ENCODE results near the gene RTF2.
"Not testable (repeated sequence)": the region's sequence is repeated elsewhere in the genome, so short reads cannot be mapped to it uniquely, and the experiment has no call there.

Gene RTF2

DNA sequence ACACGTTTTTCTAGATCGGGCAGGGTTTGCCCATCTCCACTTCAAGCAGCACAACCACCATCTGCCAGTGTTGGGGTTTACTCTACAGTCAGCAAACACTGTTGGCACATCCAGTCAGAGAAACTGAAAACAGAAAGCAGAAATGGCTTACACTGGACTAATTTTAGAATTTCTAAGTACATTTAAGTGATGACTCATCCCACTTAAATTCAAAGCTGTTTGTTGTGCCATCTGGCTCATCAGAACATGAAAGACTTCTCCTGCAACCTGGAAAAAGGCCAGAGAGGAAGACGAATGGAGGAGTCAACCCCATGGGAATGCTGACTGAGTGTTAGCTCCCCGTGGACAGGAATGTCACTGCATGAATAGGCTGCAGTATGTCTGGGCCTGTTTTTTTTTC lies 86.4 kb downstream of the RTF2 start:
- no peak for DNase-seq

DNA sequence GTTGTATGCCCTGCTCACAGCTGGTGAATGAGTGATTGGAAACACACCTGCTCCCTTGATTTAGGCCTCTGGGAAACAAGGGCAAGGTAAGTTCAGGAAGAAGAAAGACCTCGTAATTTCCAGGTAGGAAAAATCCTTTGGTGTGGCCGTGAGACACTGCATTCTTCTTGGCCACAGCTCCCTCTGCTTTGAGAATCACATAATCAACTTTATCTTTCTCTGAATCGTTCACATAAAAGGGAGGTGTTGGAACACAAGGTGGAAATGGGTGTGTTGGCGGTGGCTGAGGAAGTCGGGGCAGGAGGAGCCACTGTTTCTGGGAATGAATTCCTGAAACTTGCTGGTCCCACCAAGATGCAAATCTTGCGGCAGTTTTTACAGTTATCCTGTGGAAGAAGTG lies 90.5 kb downstream of the RTF2 start:
- no peak for DNase-seq

DNA sequence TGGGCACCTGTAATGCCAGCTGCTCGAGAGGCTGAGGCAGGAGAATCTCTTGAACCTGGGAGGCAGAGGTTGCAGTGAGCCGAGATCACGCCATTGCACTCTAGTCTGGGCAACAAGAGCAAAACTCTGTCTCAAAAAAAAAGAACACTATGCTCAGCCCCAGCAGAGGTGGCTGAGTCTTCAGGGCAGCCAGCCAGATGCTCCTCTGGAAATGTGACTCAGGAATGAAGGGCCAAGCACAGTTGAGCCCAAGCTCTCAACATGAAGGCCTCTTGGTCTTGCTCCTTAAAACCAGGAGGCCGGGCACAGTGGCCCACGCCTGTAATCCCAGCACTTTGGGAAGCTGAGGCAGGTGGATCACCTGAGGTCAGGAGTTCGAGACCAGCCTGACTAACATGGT lies 96.1 kb downstream of the RTF2 start:
- not testable (repeated sequence) for DNase-seq

DNA sequence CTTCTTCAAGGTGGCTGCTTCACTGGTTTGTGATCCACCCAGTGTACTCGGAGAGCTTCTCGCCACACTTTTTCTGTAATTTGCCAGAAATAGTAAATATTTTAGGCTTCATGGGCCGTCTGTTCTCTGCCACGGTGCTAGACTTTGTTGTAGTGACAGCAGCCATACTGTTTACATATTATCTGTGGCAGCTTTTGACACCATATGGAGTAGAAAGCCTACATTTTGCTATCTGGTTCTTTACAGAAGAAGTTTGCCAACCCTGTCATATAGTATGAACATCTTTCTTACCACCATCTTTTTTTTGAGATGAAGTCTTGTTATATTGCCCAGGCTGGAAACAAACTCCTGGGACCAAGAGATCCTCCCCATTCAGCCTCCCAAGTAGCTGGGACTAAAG lies 97.1 kb downstream of the RTF2 start:
- DNase-seq = no peak

DNA sequence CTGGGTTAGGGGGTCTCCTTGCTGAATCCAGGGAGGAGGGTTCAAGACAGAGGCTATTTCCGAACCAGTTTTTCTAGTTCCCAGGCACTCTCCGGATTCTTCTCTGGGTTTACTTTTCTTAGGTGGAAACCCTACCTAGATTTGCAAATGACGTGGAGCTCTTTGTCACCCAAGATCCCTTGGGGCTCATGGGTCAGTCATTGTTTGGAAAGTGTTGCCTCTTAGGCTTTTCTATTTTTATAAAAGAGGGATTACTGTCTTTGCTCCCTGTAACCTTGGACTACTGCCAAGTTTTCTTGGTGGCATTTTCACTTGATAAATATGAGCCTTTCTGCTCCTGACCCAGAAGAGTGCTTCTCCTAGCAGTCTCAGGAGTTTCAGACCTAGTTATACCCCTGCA lies 98.2 kb downstream of the RTF2 start:
- DNase-seq = no peak

Data from CD4-positive, alpha-beta T cell treated with Interleukin-4 for 4 hours (primary cell).